ENCODE data around the gene PPP2R1A. TPM values are rescaled to one million over a fixed set of nuclear protein-coding genes. Genes with fewer than 3 reads are reported as not detected.

PPP2R1A gene
- total RNA-seq, 1 experiment from 2014 or later = 266 TPM

DNA sequence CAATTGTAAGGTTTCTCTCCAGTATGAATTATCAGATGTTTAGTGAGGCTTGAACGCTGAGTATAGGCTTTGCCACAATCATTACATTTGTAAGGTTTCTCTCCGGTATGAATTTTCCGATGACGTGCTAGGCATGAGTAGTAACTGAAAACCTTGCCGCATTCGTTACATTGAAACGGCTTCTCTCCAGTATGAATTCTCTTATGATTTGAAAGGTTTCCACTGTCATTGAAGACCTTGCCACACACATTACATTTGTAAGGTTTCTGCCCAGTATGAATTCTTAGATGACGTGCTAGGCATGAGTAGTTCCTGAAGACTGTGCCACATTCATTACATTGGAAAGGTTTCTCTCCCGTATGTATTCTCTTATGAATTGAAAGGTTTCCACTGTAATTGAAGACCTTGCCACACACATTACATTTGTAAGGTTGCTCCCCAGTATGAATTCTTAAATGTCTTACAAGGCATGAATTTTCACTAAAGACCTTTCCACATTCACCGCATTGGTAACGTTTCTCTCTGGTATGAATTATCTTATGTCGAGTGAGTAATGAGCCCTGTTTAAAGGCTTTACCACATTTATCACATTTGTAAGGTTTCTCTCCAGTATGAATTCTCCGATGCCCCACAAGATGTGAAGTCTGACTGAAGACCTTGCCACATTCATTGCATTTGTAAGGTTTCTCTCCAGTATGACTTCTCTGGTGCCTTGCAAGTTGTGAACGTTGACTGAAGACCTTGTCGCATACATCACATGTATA lies 34.1 kb upstream of the PPP2R1A start:
- ChIA-PET CTCF (no interaction called here), RAD21 (ENCODE audit: low non-redundant PET in 1 of 2, low total read pairs in 2 of 2, uncharacterized antibody in 2 of 2, unreplicated experiment in 2 of 2) (no interaction called here), POLR2A (no interaction called here)
- Histone ChIP-seq H4K20me1 (ENCODE audit: insufficient read depth) (no peaks in the 10 kb centered on the region), H3K9ac (ENCODE audit: low read length) (no peak overlapping the region), H3K4me1 (ENCODE audit: control insufficient read depth in 1 of 2, insufficient read depth in 2 of 2, low read length in 2 of 2) (no peaks in the 10 kb centered on the region), H3K36me3 (ENCODE audit: control insufficient read depth in 1 of 2, insufficient read depth in 2 of 2, low read length in 2 of 2) (no peaks in the 10 kb centered on the region), H3K27ac (ENCODE audit: low read depth, low read length) (no peak overlapping the region), H3K9me3 (ENCODE audit: control insufficient read depth in 1 of 2, insufficient read depth in 1 of 2, low read depth in 1 of 2, low read length in 2 of 2) (peaks cover 12 to 37% of the 10 kb centered on the region in 2 experiments; a peak in 2 of 4 replicates), H3K27me3 (ENCODE audit: insufficient read depth, low read length) (no peaks in the 10 kb centered on the region), H3K9me2 (ENCODE audit: insufficient read depth) (no peaks in the 10 kb centered on the region), H3K79me2 (ENCODE audit: insufficient read depth, low read length) (no peaks in the 10 kb centered on the region), H3K4me3 (replicated peaks in 1 of 2; ENCODE audit: low read depth in 1 of 2, low read length in 2 of 2) (no peak overlapping the region), H2AFZ (ENCODE audit: low read depth, low read length, poor library complexity, severe bottlenecking) (no peak overlapping the region), H3K4me2 (ENCODE audit: low read length) (no peak overlapping the region)
- ATAC-seq (no peak), DNase-seq (ENCODE audit: low read depth, low spot score) (no peak)
- BruUV-seq (replicated peaks) = no TSS peak
- peak; percentile 81 for TF ChIP-seq ZNF274 (IDR thresholded peaks at IDR 0.05; ENCODE audit: low read depth, low read length)
- TF ChIP-seq, protein P1, sequence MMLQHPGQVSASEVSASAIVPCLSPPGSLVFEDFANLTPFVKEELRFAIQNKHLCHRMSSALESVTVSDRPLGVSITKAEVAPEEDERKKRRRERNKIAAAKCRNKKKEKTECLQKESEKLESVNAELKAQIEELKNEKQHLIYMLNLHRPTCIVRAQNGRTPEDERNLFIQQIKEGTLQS (IDR thresholded peaks at IDR 0.05) = no peak
- intact Hi-C loops (cut with micrococcal nuclease) = no loop called here

DNA sequence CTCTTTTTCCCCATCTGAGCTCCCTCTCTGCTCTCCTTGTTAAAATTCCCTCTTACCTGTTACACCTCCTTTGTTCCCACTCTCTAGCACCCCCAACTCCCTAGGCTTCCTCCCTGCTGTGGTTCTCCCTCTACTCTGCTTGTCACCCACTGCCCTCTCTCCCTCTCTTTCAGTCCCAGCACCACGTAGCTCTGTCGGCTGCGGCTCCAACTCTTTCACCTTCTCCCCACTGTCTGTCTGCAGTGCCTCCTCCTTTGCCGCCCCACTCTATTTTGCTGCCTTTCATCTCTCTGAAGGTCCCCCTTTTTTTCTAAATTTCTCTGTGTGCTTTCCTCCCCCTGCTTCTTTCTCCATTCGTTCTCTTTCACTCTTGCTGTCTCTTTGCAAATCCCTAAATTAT lies 19.5 kb upstream of the PPP2R1A start:
- no peak overlapping the region for H2AFZ ChIP-seq (ENCODE audit: low read depth, low read length, poor library complexity, severe bottlenecking)
- ChIA-PET RAD21 (ENCODE audit: low non-redundant PET in 1 of 2, low total read pairs in 2 of 2, uncharacterized antibody in 2 of 2, unreplicated experiment in 2 of 2) (no interaction called here), CTCF (no interaction called here), POLR2A (no interaction called here)
- no peaks in the 10 kb centered on the region for H3K27me3 ChIP-seq (ENCODE audit: insufficient read depth, low read length)
- ATAC-seq = no peak
- no peak overlapping the region for H3K4me2 ChIP-seq (ENCODE audit: low read length)
- H3K27ac ChIP-seq (ENCODE audit: low read depth, low read length) = no peak overlapping the region
- BruUV-seq (replicated peaks) = no TSS peak
- H3K4me1 ChIP-seq (ENCODE audit: control insufficient read depth in 1 of 2, insufficient read depth in 2 of 2, low read length in 2 of 2) = no peaks in the 10 kb centered on the region
- H3K9me3 ChIP-seq (ENCODE audit: control insufficient read depth in 1 of 2, insufficient read depth in 1 of 2, low read depth in 1 of 2, low read length in 2 of 2) = peaks cover 0 to 7% of the 10 kb centered on the region in 2 experiments; a peak in 3 of 4 replicates
- H3K36me3 ChIP-seq (ENCODE audit: control insufficient read depth in 1 of 2, insufficient read depth in 2 of 2, low read length in 2 of 2) = no peaks in the 10 kb centered on the region
- H4K20me1 ChIP-seq (ENCODE audit: insufficient read depth) = no peaks in the 10 kb centered on the region
- TF ChIP-seq, protein P1 (IDR thresholded peaks at IDR 0.05) = no peak
- no peak for TF ChIP-seq FOSL1 (IDR thresholded peaks at IDR 0.05; ENCODE audit: low read depth)
- TF ChIP-seq, protein P2, sequence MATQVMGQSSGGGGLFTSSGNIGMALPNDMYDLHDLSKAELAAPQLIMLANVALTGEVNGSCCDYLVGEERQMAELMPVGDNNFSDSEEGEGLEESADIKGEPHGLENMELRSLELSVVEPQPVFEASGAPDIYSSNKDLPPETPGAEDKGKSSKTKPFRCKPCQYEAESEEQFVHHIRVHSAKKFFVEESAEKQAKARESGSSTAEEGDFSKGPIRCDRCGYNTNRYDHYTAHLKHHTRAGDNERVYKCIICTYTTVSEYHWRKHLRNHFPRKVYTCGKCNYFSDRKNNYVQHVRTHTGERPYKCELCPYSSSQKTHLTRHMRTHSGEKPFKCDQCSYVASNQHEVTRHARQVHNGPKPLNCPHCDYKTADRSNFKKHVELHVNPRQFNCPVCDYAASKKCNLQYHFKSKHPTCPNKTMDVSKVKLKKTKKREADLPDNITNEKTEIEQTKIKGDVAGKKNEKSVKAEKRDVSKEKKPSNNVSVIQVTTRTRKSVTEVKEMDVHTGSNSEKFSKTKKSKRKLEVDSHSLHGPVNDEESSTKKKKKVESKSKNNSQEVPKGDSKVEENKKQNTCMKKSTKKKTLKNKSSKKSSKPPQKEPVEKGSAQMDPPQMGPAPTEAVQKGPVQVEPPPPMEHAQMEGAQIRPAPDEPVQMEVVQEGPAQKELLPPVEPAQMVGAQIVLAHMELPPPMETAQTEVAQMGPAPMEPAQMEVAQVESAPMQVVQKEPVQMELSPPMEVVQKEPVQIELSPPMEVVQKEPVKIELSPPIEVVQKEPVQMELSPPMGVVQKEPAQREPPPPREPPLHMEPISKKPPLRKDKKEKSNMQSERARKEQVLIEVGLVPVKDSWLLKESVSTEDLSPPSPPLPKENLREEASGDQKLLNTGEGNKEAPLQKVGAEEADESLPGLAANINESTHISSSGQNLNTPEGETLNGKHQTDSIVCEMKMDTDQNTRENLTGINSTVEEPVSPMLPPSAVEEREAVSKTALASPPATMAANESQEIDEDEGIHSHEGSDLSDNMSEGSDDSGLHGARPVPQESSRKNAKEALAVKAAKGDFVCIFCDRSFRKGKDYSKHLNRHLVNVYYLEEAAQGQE (IDR thresholded peaks at IDR 0.05; ENCODE audit: low read depth) = no peak
- TF ChIP-seq EZH2 (IDR thresholded peaks at IDR 0.05) = no peak
- H3K9me2 ChIP-seq (ENCODE audit: insufficient read depth) = no peaks in the 10 kb centered on the region
- no peak overlapping the region for H3K4me3 ChIP-seq (replicated peaks in 1 of 2; ENCODE audit: low read depth in 1 of 2, low read length in 2 of 2)
- no peak overlapping the region for H3K9ac ChIP-seq (ENCODE audit: low read length)
- intact Hi-C loops (cut with micrococcal nuclease) = no loop called here
- no peaks in the 10 kb centered on the region for H3K79me2 ChIP-seq (ENCODE audit: insufficient read depth, low read length)
- DNase-seq (ENCODE audit: low read depth, low spot score) = no peak
